ENCODE results near the gene MPZ. TPM values are rescaled to one million over a fixed set of nuclear protein-coding genes. Genes with fewer than 3 reads are reported as not detected.

MPZ gene
- polyA plus RNA-seq, 1 donor from 2014 or later: not detected

DNA sequence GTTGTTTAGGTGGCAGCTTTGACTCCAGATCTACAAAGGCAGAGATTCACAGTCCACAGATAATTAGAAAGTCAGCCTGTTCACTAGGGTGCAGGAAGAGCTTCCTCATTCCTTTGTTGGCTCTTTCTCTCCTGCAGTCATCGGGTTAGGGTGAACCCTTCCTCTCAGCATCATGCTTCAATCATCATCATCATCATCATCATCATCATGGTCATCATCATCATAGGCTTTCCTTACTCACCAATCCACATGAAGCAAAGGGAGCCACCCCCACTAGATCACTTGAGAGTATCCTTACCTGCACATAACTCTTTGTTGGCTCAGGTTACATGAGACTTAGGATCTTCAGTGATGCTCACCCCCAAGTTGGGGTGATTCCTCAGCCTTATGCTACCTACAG is 19.0 kb downstream of the MPZ start:
- no peak for TF ChIP-seq EP300 (conservative IDR thresholded peaks at IDR 0.05; ENCODE audit: poor library complexity, severe bottlenecking)
- TF ChIP-seq, protein P1, sequence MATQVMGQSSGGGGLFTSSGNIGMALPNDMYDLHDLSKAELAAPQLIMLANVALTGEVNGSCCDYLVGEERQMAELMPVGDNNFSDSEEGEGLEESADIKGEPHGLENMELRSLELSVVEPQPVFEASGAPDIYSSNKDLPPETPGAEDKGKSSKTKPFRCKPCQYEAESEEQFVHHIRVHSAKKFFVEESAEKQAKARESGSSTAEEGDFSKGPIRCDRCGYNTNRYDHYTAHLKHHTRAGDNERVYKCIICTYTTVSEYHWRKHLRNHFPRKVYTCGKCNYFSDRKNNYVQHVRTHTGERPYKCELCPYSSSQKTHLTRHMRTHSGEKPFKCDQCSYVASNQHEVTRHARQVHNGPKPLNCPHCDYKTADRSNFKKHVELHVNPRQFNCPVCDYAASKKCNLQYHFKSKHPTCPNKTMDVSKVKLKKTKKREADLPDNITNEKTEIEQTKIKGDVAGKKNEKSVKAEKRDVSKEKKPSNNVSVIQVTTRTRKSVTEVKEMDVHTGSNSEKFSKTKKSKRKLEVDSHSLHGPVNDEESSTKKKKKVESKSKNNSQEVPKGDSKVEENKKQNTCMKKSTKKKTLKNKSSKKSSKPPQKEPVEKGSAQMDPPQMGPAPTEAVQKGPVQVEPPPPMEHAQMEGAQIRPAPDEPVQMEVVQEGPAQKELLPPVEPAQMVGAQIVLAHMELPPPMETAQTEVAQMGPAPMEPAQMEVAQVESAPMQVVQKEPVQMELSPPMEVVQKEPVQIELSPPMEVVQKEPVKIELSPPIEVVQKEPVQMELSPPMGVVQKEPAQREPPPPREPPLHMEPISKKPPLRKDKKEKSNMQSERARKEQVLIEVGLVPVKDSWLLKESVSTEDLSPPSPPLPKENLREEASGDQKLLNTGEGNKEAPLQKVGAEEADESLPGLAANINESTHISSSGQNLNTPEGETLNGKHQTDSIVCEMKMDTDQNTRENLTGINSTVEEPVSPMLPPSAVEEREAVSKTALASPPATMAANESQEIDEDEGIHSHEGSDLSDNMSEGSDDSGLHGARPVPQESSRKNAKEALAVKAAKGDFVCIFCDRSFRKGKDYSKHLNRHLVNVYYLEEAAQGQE (IDR thresholded peaks at IDR 0.05; ENCODE audit: borderline replicate concordance): no peak
- TF ChIP-seq EZH2 (IDR thresholded peaks at IDR 0.05; ENCODE audit: borderline replicate concordance, insufficient read depth, low read length, poor library complexity, severe bottlenecking): no peak
- TF ChIP-seq RAD21 (conservative IDR thresholded peaks at IDR 0.05): no peak
- TF ChIP-seq SMC3 (conservative IDR thresholded peaks at IDR 0.05; ENCODE audit: poor library complexity): no peak
- TF ChIP-seq, protein P2, sequence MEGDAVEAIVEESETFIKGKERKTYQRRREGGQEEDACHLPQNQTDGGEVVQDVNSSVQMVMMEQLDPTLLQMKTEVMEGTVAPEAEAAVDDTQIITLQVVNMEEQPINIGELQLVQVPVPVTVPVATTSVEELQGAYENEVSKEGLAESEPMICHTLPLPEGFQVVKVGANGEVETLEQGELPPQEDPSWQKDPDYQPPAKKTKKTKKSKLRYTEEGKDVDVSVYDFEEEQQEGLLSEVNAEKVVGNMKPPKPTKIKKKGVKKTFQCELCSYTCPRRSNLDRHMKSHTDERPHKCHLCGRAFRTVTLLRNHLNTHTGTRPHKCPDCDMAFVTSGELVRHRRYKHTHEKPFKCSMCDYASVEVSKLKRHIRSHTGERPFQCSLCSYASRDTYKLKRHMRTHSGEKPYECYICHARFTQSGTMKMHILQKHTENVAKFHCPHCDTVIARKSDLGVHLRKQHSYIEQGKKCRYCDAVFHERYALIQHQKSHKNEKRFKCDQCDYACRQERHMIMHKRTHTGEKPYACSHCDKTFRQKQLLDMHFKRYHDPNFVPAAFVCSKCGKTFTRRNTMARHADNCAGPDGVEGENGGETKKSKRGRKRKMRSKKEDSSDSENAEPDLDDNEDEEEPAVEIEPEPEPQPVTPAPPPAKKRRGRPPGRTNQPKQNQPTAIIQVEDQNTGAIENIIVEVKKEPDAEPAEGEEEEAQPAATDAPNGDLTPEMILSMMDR (IDR thresholded peaks at IDR 0.05; ENCODE audit: poor library complexity, severe bottlenecking): no peak
- TF ChIP-seq MXI1 (conservative IDR thresholded peaks at IDR 0.05; ENCODE audit: poor library complexity, severe bottlenecking): no peak
- TF ChIP-seq POLR2AphosphoS5 (IDR thresholded peaks at IDR 0.05): no peak
- TF ChIP-seq TAF1 (IDR thresholded peaks at IDR 0.05; ENCODE audit: low read depth): no peak
- no peak overlapping the region for H2AFZ ChIP-seq (ENCODE audit: low read depth, low read length)
- no peaks in the 10 kb centered on the region for H4K20me1 ChIP-seq (ENCODE audit: insufficient read depth)
- H3K9ac ChIP-seq (ENCODE audit: low read length): no peak overlapping the region
- H3K4me3 ChIP-seq (ENCODE audit: low read length): no peak overlapping the region
- H3K79me2 ChIP-seq (replicated peaks; ENCODE audit: insufficient read depth, low read length): no peaks in the 10 kb centered on the region
- H3F3A ChIP-seq (ENCODE audit: insufficient read depth, low read length, poor library complexity, severe bottlenecking): no peaks in the 10 kb centered on the region
- H3K36me3 ChIP-seq (ENCODE audit: insufficient read depth, low read length): no peaks in the 10 kb centered on the region
- no peak overlapping the region for H3K27ac ChIP-seq (ENCODE audit: low read length)
- H3K4me2 ChIP-seq (ENCODE audit: low read length): no peak overlapping the region
- no peaks in the 10 kb centered on the region for H3K27me3 ChIP-seq (ENCODE audit: insufficient read depth, low read depth, low read length)
- no peaks in the 10 kb centered on the region for H3K9me3 ChIP-seq (ENCODE audit: low read length)
- no peaks in the 10 kb centered on the region for H3K9me2 ChIP-seq (ENCODE audit: insufficient read depth, low read length)

DNA sequence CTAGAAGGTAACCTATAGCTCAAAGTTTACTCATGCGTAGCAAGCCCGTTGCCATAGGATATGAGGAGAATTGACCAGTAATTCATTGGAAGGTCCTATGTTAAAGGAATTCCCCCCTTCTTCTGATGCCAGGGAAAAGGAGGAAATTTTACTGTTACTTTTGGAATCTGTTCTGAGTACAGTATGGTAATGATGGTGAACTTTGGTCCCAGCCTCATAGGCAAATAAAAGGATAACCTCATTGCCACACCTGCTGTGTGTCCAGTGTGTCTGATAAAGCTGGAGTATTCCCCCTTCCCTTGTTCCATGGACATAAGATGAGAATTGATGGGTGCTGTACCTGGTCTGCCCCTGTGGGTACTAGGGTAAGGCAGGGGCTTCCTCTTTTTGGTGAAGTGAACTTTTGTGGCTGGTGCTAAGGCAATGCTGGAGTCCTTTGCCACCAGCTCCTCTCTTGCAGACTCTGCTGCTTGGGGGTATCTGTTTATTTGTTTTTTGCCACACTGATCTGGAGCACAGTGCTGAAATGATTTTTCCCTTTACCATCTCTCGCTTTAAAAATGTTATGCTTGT is 22.2 kb downstream of the MPZ start:
- Histone ChIP-seq H3K27ac (ENCODE audit: low read length) (no peak overlapping the region), H3K9me2 (ENCODE audit: insufficient read depth, low read length) (no peaks in the 10 kb centered on the region), H3K36me3 (ENCODE audit: insufficient read depth, low read length) (no peaks in the 10 kb centered on the region), H3K9me3 (ENCODE audit: low read length) (no peaks in the 10 kb centered on the region), H2AFZ (ENCODE audit: low read depth, low read length) (no peak overlapping the region), H3K27me3 (ENCODE audit: insufficient read depth, low read depth, low read length) (peaks cover 3% of the 10 kb centered on the region), H3K4me2 (ENCODE audit: low read length) (no peak overlapping the region), H3K9ac (ENCODE audit: low read length) (no peak overlapping the region), H4K20me1 (ENCODE audit: insufficient read depth) (no peaks in the 10 kb centered on the region), H3F3A (ENCODE audit: insufficient read depth, low read length, poor library complexity, severe bottlenecking) (no peaks in the 10 kb centered on the region), H3K4me3 (ENCODE audit: low read length) (no peak overlapping the region), H3K79me2 (replicated peaks; ENCODE audit: insufficient read depth, low read length) (no peaks in the 10 kb centered on the region)
- TF ChIP-seq, protein P1 (IDR thresholded peaks at IDR 0.05; ENCODE audit: borderline replicate concordance): no peak
- TF ChIP-seq MXI1 (conservative IDR thresholded peaks at IDR 0.05; ENCODE audit: poor library complexity, severe bottlenecking) (no peak), TAF1 (IDR thresholded peaks at IDR 0.05; ENCODE audit: low read depth) (no peak), EZH2 (IDR thresholded peaks at IDR 0.05; ENCODE audit: borderline replicate concordance, insufficient read depth, low read length, poor library complexity, severe bottlenecking) (no peak), EP300 (conservative IDR thresholded peaks at IDR 0.05; ENCODE audit: poor library complexity, severe bottlenecking) (no peak), RAD21 (conservative IDR thresholded peaks at IDR 0.05) (no peak), POLR2AphosphoS5 (IDR thresholded peaks at IDR 0.05) (no peak), SMC3 (conservative IDR thresholded peaks at IDR 0.05; ENCODE audit: poor library complexity) (no peak)
- TF ChIP-seq, protein P2 (IDR thresholded peaks at IDR 0.05; ENCODE audit: poor library complexity, severe bottlenecking): no peak
